Caco-2 (cell line): ENCODE measurements around the gene RAB11FIP4. TPM values are rescaled to one million over a fixed set of nuclear protein-coding genes. Genes with fewer than 3 reads are reported as not detected.

ENCODE experiments used
- BruUV-seq: library from RNA; stranded (reverse); fragments of 400-500 nt; replicated peaks from 2 replicates; lab custom pipeline; 2021; lab: Mats Ljungman, UMichigan
- CTCF ChIA-PET: fragments of 300-600 bp; sonication (Branson Sonifier 250); formaldehyde crosslinking; loops from one replicate; lab custom pipeline; 2022; ENCODE audit warnings: antibody characterized with exemption; lab: Charles Lee
- POLR2A ChIA-PET: fragments of 300-600 bp; sonication (Branson Sonifier 250); formaldehyde crosslinking; loops from one replicate; lab custom pipeline; 2022; ENCODE audit warnings: antibody characterized with exemption; lab: Charles Lee
- DNase-seq, 2 experiments: peaks; one replicate each; pipeline versions ENCODE4 v3.0.0 to v3.0.0-alpha.2; 2020 to 2022
- H3K27me3 ChIP-seq: replicated peaks from 2 replicates; pipeline ENCODE4 v1.6.0; 2011; ENCODE audit warnings: low read length; ENCODE audit not compliant: control insufficient read depth, insufficient read depth
- H3K36me3 ChIP-seq: 2 replicates; pipeline ENCODE4 v1.5.1; 2011; ENCODE audit warnings: low read length; ENCODE audit not compliant: control insufficient read depth, insufficient read depth
- H3K4me1 ChIP-seq: fragments of 250-450 bp; sonication (Bioruptor Pico); 2 replicates; pipeline ENCODE4 v1.5.1; 2020; ENCODE audit warnings: mild to moderate bottlenecking
- H3K4me3 ChIP-seq: 2 replicates; pipeline ENCODE4 v1.5.1; 2011; ENCODE audit warnings: low read depth, mild to moderate bottlenecking, control low read depth, low read length
- H3K9me3 ChIP-seq: fragments of 250-450 bp; sonication (Bioruptor Pico); 2 replicates; pipeline ENCODE4 v1.5.1; 2020; ENCODE audit warnings: mild to moderate bottlenecking, moderate library complexity
- H3K27ac Mint-ChIP-seq: one replicate; pipeline ENCODE4 v1.8.0; 2022; ENCODE audit warnings: mixed read lengths; ENCODE audit not compliant: unreplicated experiment
- H3K27me3 Mint-ChIP-seq: one replicate; pipeline ENCODE4 v1.8.0; 2022; ENCODE audit warnings: mixed read lengths; ENCODE audit not compliant: insufficient read depth, unreplicated experiment
- H3K36me3 Mint-ChIP-seq: one replicate; pipeline ENCODE4 v1.8.0; 2022; ENCODE audit warnings: mild to moderate bottlenecking, mixed read lengths; ENCODE audit not compliant: insufficient read depth, unreplicated experiment
- H3K4me1 Mint-ChIP-seq: one replicate; pipeline ENCODE4 v1.8.0; 2022; ENCODE audit warnings: low read depth, mixed read lengths; ENCODE audit not compliant: unreplicated experiment
- H3K4me3 Mint-ChIP-seq: one replicate; pipeline ENCODE4 v1.8.0; 2022; ENCODE audit warnings: mild to moderate bottlenecking, moderate library complexity, mixed read lengths; ENCODE audit not compliant: unreplicated experiment
- H3K9me3 Mint-ChIP-seq: one replicate; pipeline ENCODE4 v1.8.0; 2022; ENCODE audit warnings: mixed read lengths; ENCODE audit not compliant: unreplicated experiment
- intact Hi-C: fragments of 100-400 bp; cut with micrococcal nuclease; formaldehyde crosslinking; loops from one replicate; pipeline ENCODE4 v1.10.0; 2022; ENCODE audit not compliant: unreplicated experiment
- total RNA-seq: library from RNA; stranded (reverse); gene quantifications from 2 replicates; pipeline ENCODE4 v1.2.3, GENCODE V29; 2022
- TF ChIP-seq, protein P1 (sequence below), 2 experiments: fragments of 200-600 bp in 1 of 2; IDR thresholded peaks; 1 replicate in 1 of 2; 2 replicates in 1 of 2; pipeline versions ENCODE4 v1.5.1 to v1.8.0; 2011 to 2022; ENCODE audit warnings: antibody characterized with exemption in 1 of 2, control low read depth in 1 of 2, inconsistent platforms in 1 of 2, low read depth in 1 of 2, low read length in 1 of 2, mild to moderate bottlenecking in 1 of 2, moderate library complexity in 1 of 2; ENCODE audit not compliant: insufficient read depth in 1 of 2, severe bottlenecking in 1 of 2, unreplicated experiment in 1 of 2

RAB11FIP4 gene
- total RNA-seq, 1 experiment from 2014 or later: 90.3 TPM

DNA sequence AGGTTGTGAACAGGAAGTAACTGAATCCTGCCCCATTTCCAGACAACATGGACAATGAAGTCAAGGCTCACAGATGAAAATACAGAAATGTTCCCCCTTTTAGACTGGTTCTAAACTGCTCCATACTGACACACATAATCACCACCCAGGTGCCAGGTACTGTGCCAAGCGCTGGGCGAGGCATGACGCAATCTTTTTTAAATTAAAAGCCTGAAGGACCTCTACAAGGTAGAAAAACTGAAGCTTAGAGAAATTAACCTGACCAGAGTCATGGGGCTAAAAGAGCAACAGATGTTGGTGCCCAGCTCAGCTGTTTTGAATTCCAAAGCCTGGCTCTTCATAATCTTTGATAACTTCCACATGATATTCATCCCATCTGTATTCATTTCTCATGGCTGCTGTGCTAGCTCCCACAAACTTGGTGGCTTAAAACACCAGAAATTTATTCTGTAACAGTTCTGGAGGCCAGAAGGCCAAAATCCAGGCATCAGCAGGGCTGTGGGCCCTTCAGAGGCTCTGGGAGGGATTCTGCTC lies 4.9 kb upstream of the RAB11FIP4 start:
- no peak overlapping the region for H3K4me3 Mint-ChIP-seq
- Histone ChIP-seq H3K4me1 (no peaks in the 10 kb centered on the region), H3K36me3 (no peaks in the 10 kb centered on the region; the same call in 1 of the 2 replicates), H3K27me3 (no peaks in the 10 kb centered on the region), H3K4me3 (no peak overlapping the region), H3K9me3 (no peaks in the 10 kb centered on the region)
- CTCF ChIA-PET: no interaction called here
- POLR2A ChIA-PET: no interaction called here
- H3K9me3 Mint-ChIP-seq: no peaks in the 10 kb centered on the region
- BruUV-seq: no TSS peak
- TF ChIP-seq, protein P1, sequence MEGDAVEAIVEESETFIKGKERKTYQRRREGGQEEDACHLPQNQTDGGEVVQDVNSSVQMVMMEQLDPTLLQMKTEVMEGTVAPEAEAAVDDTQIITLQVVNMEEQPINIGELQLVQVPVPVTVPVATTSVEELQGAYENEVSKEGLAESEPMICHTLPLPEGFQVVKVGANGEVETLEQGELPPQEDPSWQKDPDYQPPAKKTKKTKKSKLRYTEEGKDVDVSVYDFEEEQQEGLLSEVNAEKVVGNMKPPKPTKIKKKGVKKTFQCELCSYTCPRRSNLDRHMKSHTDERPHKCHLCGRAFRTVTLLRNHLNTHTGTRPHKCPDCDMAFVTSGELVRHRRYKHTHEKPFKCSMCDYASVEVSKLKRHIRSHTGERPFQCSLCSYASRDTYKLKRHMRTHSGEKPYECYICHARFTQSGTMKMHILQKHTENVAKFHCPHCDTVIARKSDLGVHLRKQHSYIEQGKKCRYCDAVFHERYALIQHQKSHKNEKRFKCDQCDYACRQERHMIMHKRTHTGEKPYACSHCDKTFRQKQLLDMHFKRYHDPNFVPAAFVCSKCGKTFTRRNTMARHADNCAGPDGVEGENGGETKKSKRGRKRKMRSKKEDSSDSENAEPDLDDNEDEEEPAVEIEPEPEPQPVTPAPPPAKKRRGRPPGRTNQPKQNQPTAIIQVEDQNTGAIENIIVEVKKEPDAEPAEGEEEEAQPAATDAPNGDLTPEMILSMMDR (IDR thresholded peaks at IDR 0.05; ENCODE audit: insufficient read depth in 1 of 2, low read depth in 1 of 2, low read length in 1 of 2, severe bottlenecking in 1 of 2, unreplicated experiment in 1 of 2): no peak
- H3K36me3 Mint-ChIP-seq: peaks cover 11% of the 10 kb centered on the region
- H3K4me1 Mint-ChIP-seq: no peaks in the 10 kb centered on the region
- no peak overlapping the region for H3K27ac Mint-ChIP-seq
- intact Hi-C loops: no loop called here
- DNase-seq: no peak
- peaks cover 8% of the 10 kb centered on the region for H3K27me3 Mint-ChIP-seq

DNA sequence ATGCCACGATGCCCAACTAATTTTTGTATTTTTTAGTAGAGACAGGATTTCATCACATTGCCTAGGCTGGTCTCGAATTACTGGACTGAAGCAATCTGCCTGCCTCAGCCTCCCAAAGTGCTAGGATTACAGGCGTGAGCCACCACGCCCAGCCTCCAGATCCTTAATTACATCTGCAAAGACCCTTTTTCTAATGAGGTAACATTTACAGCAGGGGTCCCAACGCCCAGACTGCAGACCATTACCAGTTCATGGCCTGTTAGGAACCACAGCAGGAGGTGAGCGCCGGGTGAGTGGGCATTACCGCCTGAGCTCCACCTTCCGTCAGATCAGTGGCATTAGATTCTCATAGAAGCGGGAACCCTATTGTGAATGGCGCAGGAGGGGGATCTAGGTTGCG lies 4.0 kb upstream of the RAB11FIP4 start:
- H3K9me3 ChIP-seq: no peaks in the 10 kb centered on the region
- no peaks in the 10 kb centered on the region for H3K4me1 ChIP-seq
- Mint-ChIP-seq H3K36me3 (peaks cover 11% of the 10 kb centered on the region), H3K4me3 (no peak overlapping the region), H3K4me1 (no peaks in the 10 kb centered on the region), H3K27me3 (peaks cover 8% of the 10 kb centered on the region), H3K27ac (no peak overlapping the region), H3K9me3 (no peaks in the 10 kb centered on the region)
- H3K36me3 ChIP-seq: no peaks in the 10 kb centered on the region; the same call in 1 of the 2 replicates
- no peak overlapping the region for H3K4me3 ChIP-seq
- POLR2A ChIA-PET: no interaction called here
- CTCF ChIA-PET: interaction anchor here (0.6 kb wide), 1 partner anchor 64 kb away, joined by 3 read pairs; no protein-coding TSS in a partner anchor
- TF ChIP-seq, protein P1 (IDR thresholded peaks at IDR 0.05; ENCODE audit: insufficient read depth in 1 of 2, low read depth in 1 of 2, low read length in 1 of 2, severe bottlenecking in 1 of 2, unreplicated experiment in 1 of 2): no peak
- H3K27me3 ChIP-seq: no peaks in the 10 kb centered on the region; the same call in none of the 2 replicates
- DNase-seq: no peak
- intact Hi-C loops: no loop called here
- BruUV-seq: no TSS peak

DNA sequence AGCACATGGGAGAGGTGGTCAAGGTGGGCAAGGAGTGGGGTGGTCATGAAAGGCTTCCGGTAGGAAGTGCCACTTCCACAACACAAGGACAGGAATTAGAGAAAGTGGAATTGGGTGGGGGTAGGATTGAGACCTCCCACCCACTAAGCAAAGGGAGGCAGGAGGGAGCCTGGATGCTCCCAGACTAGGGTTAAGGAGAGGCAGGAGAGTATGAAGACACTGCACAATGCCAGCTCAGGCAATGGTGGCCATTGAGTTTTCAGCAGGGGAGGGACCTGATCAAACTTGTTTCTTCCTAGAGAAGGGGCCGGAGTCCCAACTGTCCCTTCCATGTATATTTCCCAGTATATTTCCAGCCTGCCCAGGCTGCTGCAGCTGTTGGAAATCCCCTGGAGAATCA lies 3.1 kb upstream of the RAB11FIP4 start:
- Histone ChIP-seq H3K36me3 (no peaks in the 10 kb centered on the region), H3K4me1 (no peaks in the 10 kb centered on the region), H3K4me3 (no peak overlapping the region), H3K9me3 (no peaks in the 10 kb centered on the region), H3K27me3 (peaks cover 2% of the 10 kb centered on the region)
- intact Hi-C loops: no loop called here
- H3K27me3 Mint-ChIP-seq: peaks cover 9% of the 10 kb centered on the region
- BruUV-seq: no TSS peak
- CTCF ChIA-PET: interaction anchor here (0.6 to 2.2 kb wide), 4 partner anchors 9 to 1093 kb away, joined by 5 to 12 read pairs (median 10); no protein-coding TSS in a partner anchor
- no peaks in the 10 kb centered on the region for H3K9me3 Mint-ChIP-seq
- no peak overlapping the region for H3K4me3 Mint-ChIP-seq
- no peak for DNase-seq
- TF ChIP-seq, protein P1 (IDR thresholded peaks at IDR 0.05; ENCODE audit: insufficient read depth in 1 of 2, low read depth in 1 of 2, low read length in 1 of 2, severe bottlenecking in 1 of 2, unreplicated experiment in 1 of 2): no peak
- peaks cover 11% of the 10 kb centered on the region for H3K36me3 Mint-ChIP-seq
- POLR2A ChIA-PET: no interaction called here
- H3K27ac Mint-ChIP-seq: no peak overlapping the region
- H3K4me1 Mint-ChIP-seq: no peaks in the 10 kb centered on the region
